Effector memory CD8-positive, alpha-beta T cell (primary cell): Measurements from ENCODE around the gene EXOSC1.
A peak's percentile ranks its signal among the peaks of the same experiment; 100 is the strongest.
"Not testable (repeated sequence)": the region's sequence is repeated elsewhere in the genome, so short reads cannot be mapped to it uniquely, and the experiment has no call there.

Experiments used
- ATAC-seq: fragments of 150-1000 bp; cut with Tn5 transposase; replicated peaks from 2 replicates; pipeline ENCODE4 v1.10.0; 2021; ENCODE audit warnings: mild to moderate bottlenecking, moderate library complexity
- DNase-seq, 3 experiments: peaks; one replicate each; pipeline ENCODE4 v3.0.0; 2021
- H3K27ac Mint-ChIP-seq, 2 donors: one replicate each; pipeline ENCODE4 v1.8.0; 2022; ENCODE audit warnings: mild to moderate bottlenecking in 2 of 2, mixed read lengths in 2 of 2, moderate library complexity in 2 of 2
- H3K27me3 Mint-ChIP-seq, 2 donors: one replicate each; pipeline ENCODE4 v1.8.0; 2022; ENCODE audit warnings: mixed read lengths in 2 of 2
- H3K36me3 Mint-ChIP-seq: one replicate; pipeline ENCODE4 v1.8.0; 2022; ENCODE audit warnings: mild to moderate bottlenecking, moderate library complexity, mixed read lengths; ENCODE audit not compliant: insufficient read depth
- H3K4me1 Mint-ChIP-seq, 2 donors: one replicate each; pipeline ENCODE4 v1.8.0; 2022; ENCODE audit warnings: low read depth in 2 of 2, mixed read lengths in 2 of 2
- H3K4me3 Mint-ChIP-seq, 2 donors: one replicate each; pipeline ENCODE4 v1.8.0; 2022; ENCODE audit warnings: mild to moderate bottlenecking in 2 of 2, mixed read lengths in 2 of 2, moderate library complexity in 2 of 2
- H3K9me3 Mint-ChIP-seq, 2 donors: one replicate each; pipeline ENCODE4 v1.8.0; 2022; ENCODE audit warnings: mixed read lengths in 2 of 2
- total RNA-seq, 9 experiments: gene quantifications; one replicate each; lab custom pipeline; 2026; lab: John Stamatoyannopoulos, UW

The EXOSC1 gene
- total RNA-seq = 26.4 to 65.4 (median 49.9) reads per million in 9 experiments

GRCh38 chr10:97445722-97446639, at the start of gene EXOSC1, which contains the start of gene ZDHHC16:
Gene EXOSC1 (minus strand): TSS chr10:97446006. CDS start chr10:97445985, 21 bp downstream.
Gene ZDHHC16 (plus strand): TSS chr10:97446175. CDS start chr10:97451676, 5,501 bp downstream.
- peak; percentile 96 for ATAC-seq
- Mint-ChIP-seq H3K36me3 (peaks cover 21% of the 10 kb centered on the region), H3K9me3 (no peaks in the 10 kb centered on the region), H3K4me1 (peaks cover 32 to 34% of the 10 kb centered on the region in 2 donors), H3K27me3 (no peaks in the 10 kb centered on the region), H3K4me3 (peak within 1 kb of the TSS; percentile 99 to 100), H3K27ac (peak within 1 kb of the TSS; percentile 95 to 96)
- peak; percentile 82 to 85 (median 84) for DNase-seq

GRCh38 chr10:97494863-97495506, 49.2 kb upstream of the EXOSC1 start:
- peak overlapping the region in 1 of 2 donors; percentile 25 for H3K4me3 Mint-ChIP-seq
- peaks cover 13% of the 10 kb centered on the region for H3K36me3 Mint-ChIP-seq
- no peak overlapping the region for H3K27ac Mint-ChIP-seq
- peaks cover 2 to 3% of the 10 kb centered on the region in 2 donors for H3K27me3 Mint-ChIP-seq
- ATAC-seq (no peak), DNase-seq (no peak)
- H3K9me3 Mint-ChIP-seq = no peaks in the 10 kb centered on the region
- peaks cover 30 to 40% of the 10 kb centered on the region in 2 donors for H3K4me1 Mint-ChIP-seq

- Mint-ChIP-seq H3K9me3 (no peaks in the 10 kb centered on the region), H3K4me1 (peaks cover 33 to 46% of the 10 kb centered on the region in 2 donors), H3K27me3 (no peaks in the 10 kb centered on the region), H3K36me3 (peaks cover 13% of the 10 kb centered on the region), H3K4me3 (no peak overlapping the region), H3K27ac (no peak overlapping the region)
- no peak for DNase-seq
- ATAC-seq = no peak
Measured at GRCh38 chr10:97494151-97494550, 48.3 kb upstream of the EXOSC1 start.

GRCh38 chr10:97490592-97490991, 44.8 kb upstream of the EXOSC1 start:
- no peak for ATAC-seq
- peaks cover 24 to 35% of the 10 kb centered on the region in 2 donors for H3K4me1 Mint-ChIP-seq
- H3K9me3 Mint-ChIP-seq = no peaks in the 10 kb centered on the region

GRCh38 chr10:97485647-97486281, 40.0 kb upstream of the EXOSC1 start:
- ATAC-seq = no peak
- Mint-ChIP-seq H3K9me3 (no peaks in the 10 kb centered on the region), H3K27ac (peak overlapping the region; percentile 32 to 84), H3K27me3 (no peaks in the 10 kb centered on the region), H3K36me3 (peaks cover 22% of the 10 kb centered on the region), H3K4me3 (no peak overlapping the region), H3K4me1 (peaks cover 15 to 23% of the 10 kb centered on the region in 2 donors)
- no peak for DNase-seq

More at GRCh38 chr10:97490592-97490991, 44.8 kb upstream of the EXOSC1 start:
- Mint-ChIP-seq H3K27ac (peak overlapping the region; percentile 44 to 73), H3K36me3 (peaks cover 4% of the 10 kb centered on the region), H3K27me3 (no peaks in the 10 kb centered on the region), H3K4me3 (no peak overlapping the region)
- DNase-seq = no peak

GRCh38 chr10:97483921-97484320, 38.1 kb upstream of the EXOSC1 start:
- H3K9me3 Mint-ChIP-seq = no peaks in the 10 kb centered on the region
- no peaks in the 10 kb centered on the region for H3K27me3 Mint-ChIP-seq
- H3K4me1 Mint-ChIP-seq = peaks cover 3 to 8% of the 10 kb centered on the region in 2 donors
- ATAC-seq (no peak), DNase-seq (no peak)
- no peak overlapping the region for H3K4me3 Mint-ChIP-seq
- peaks cover 35% of the 10 kb centered on the region for H3K36me3 Mint-ChIP-seq
- peak overlapping the region in 1 of 2 donors; percentile 32 for H3K27ac Mint-ChIP-seq

GRCh38 chr10:97483506-97483905, 37.7 kb upstream of the EXOSC1 start:
- no peaks in the 10 kb centered on the region for H3K9me3 Mint-ChIP-seq
- peaks cover 35% of the 10 kb centered on the region for H3K36me3 Mint-ChIP-seq
- ATAC-seq (no peak), DNase-seq (no peak)
- H3K27ac Mint-ChIP-seq = peak overlapping the region in 1 of 2 donors; percentile 32
- no peaks in the 10 kb centered on the region for H3K27me3 Mint-ChIP-seq
- H3K4me3 Mint-ChIP-seq = no peak overlapping the region
- H3K4me1 Mint-ChIP-seq = peaks cover 2 to 6% of the 10 kb centered on the region in 2 donors

- peaks cover 2 to 9% of the 10 kb centered on the region in 2 donors for H3K4me1 Mint-ChIP-seq
- H3K27ac Mint-ChIP-seq = peak overlapping the region in 1 of 2 donors; percentile 25
- H3K9me3 Mint-ChIP-seq = no peaks in the 10 kb centered on the region
- DNase-seq (no peak), ATAC-seq (no peak)
- no peak overlapping the region for H3K4me3 Mint-ChIP-seq
- no peaks in the 10 kb centered on the region for H3K27me3 Mint-ChIP-seq
- H3K36me3 Mint-ChIP-seq = peaks cover 40% of the 10 kb centered on the region
Measured at GRCh38 chr10:97482381-97482780, 36.6 kb upstream of the EXOSC1 start.

GRCh38 chr10:97481071-97481470, 35.3 kb upstream of the EXOSC1 start:
- DNase-seq (no peak), ATAC-seq (no peak)
- no peaks in the 10 kb centered on the region for H3K27me3 Mint-ChIP-seq
- H3K9me3 Mint-ChIP-seq = no peaks in the 10 kb centered on the region
- no peak overlapping the region for H3K4me3 Mint-ChIP-seq
- H3K4me1 Mint-ChIP-seq = peaks cover 1 to 13% of the 10 kb centered on the region in 2 donors
- peaks cover 51% of the 10 kb centered on the region for H3K36me3 Mint-ChIP-seq
- H3K27ac Mint-ChIP-seq = peak overlapping the region in 1 of 2 donors; percentile 51

- H3K36me3 Mint-ChIP-seq = peaks cover 53% of the 10 kb centered on the region
- peaks cover 0 to 13% of the 10 kb centered on the region in 2 donors for H3K4me1 Mint-ChIP-seq
- DNase-seq (no peak), ATAC-seq (no peak)
- H3K4me3 Mint-ChIP-seq = no peak overlapping the region
- no peaks in the 10 kb centered on the region for H3K27me3 Mint-ChIP-seq
- peak overlapping the region in 1 of 2 donors; percentile 24 for H3K27ac Mint-ChIP-seq
- no peaks in the 10 kb centered on the region for H3K9me3 Mint-ChIP-seq
Measured at GRCh38 chr10:97479939-97480338, 34.1 kb upstream of the EXOSC1 start.

GRCh38 chr10:97479410-97479809, 33.6 kb upstream of the EXOSC1 start:
- DNase-seq, H3K4me3 Mint-ChIP-seq, ATAC-seq, H3K9me3 Mint-ChIP-seq, H3K27ac Mint-ChIP-seq, H3K27me3 Mint-ChIP-seq: not testable (repeated sequence)
- peaks cover 0 to 13% of the 10 kb centered on the region in 2 donors for H3K4me1 Mint-ChIP-seq
- peaks cover 58% of the 10 kb centered on the region for H3K36me3 Mint-ChIP-seq

GRCh38 chr10:97475936-97476594, 30.3 kb upstream of the EXOSC1 start:
- H3K4me1 Mint-ChIP-seq = peaks cover 0 to 8% of the 10 kb centered on the region in 2 donors
- no peaks in the 10 kb centered on the region for H3K9me3 Mint-ChIP-seq
- no peak overlapping the region for H3K27ac Mint-ChIP-seq
- H3K27me3 Mint-ChIP-seq = no peaks in the 10 kb centered on the region
- H3K36me3 Mint-ChIP-seq = peaks cover 81% of the 10 kb centered on the region
- DNase-seq = no peak
- no peak for ATAC-seq
- H3K4me3 Mint-ChIP-seq = no peak overlapping the region
